Skin epidermis (tissue), 12 donors: ENCODE measurements around the gene PDHB.

ENCODE experiments used
- H3K27ac ChIP-seq, 21 experiments: fragments of 200-600 bp; sonication (generic) in 11 of 21; one replicate each; pipeline ENCODE4 v1.5.0; 2020; ENCODE audit warnings: mild to moderate bottlenecking in 3 of 21, inconsistent platforms in 2 of 21, moderate library complexity in 2 of 21
- H3K4me3 ChIP-seq, 7 experiments: fragments of 200-600 bp; sonication (generic) in 2 of 7; one replicate each; pipeline ENCODE4 v1.5.0; 2020; ENCODE audit warnings: inconsistent platforms in 2 of 7, mild to moderate bottlenecking in 2 of 7, moderate library complexity in 1 of 7

The PDHB gene

GRCh38 chr3:58411851-58412830, 21.5 kb downstream of the PDHB start:
- no peak overlapping the region for H3K4me3 ChIP-seq
- peak overlapping the region in 1 of 21 experiments; percentile 36 for H3K27ac ChIP-seq

- H3K4me3 ChIP-seq, result no peak overlapping the region
- H3K27ac ChIP-seq, result no peak overlapping the region
These were observed 22.6 kb downstream of the PDHB start for GRCh38 chr3:58411036-58411435.

GRCh38 chr3:58409663-58410062, 24.0 kb downstream of the PDHB start:
- Histone ChIP-seq H3K4me3 (no peak overlapping the region), H3K27ac (no peak overlapping the region)

- H3K4me3 ChIP-seq, result no peak overlapping the region
- no peak overlapping the region for H3K27ac ChIP-seq
These were observed 24.7 kb downstream of the PDHB start for GRCh38 chr3:58408906-58409305.

GRCh38 chr3:58404396-58404795, 29.2 kb downstream of the PDHB start:
- H3K27ac ChIP-seq, result no peak overlapping the region
- no peak overlapping the region for H3K4me3 ChIP-seq

- no peak overlapping the region for H3K4me3 ChIP-seq
- no peak overlapping the region for H3K27ac ChIP-seq
These were observed 30.0 kb downstream of the PDHB start for GRCh38 chr3:58403513-58404109.

GRCh38 chr3:58398669-58399333, 34.8 kb downstream of the PDHB start:
- H3K4me3 ChIP-seq, result no peak overlapping the region
- no peak overlapping the region for H3K27ac ChIP-seq

GRCh38 chr3:58394339-58394738, 39.3 kb downstream of the PDHB start:
- no peak overlapping the region for H3K4me3 ChIP-seq
- no peak overlapping the region for H3K27ac ChIP-seq

GRCh38 chr3:58392181-58392580, 41.5 kb downstream of the PDHB start:
- Histone ChIP-seq H3K4me3 (no peak overlapping the region), H3K27ac (peak overlapping the region in 5 of 21 experiments; percentile 5 to 71 (median 29))

- Histone ChIP-seq H3K4me3 (no peak overlapping the region), H3K27ac (peak overlapping the region in 7 of 21 experiments; percentile 5 to 71 (median 29))
These were observed 42.3 kb downstream of the PDHB start for GRCh38 chr3:58391156-58391865.

GRCh38 chr3:58388550-58389091, 45.0 kb downstream of the PDHB start:
- no peak overlapping the region for H3K4me3 ChIP-seq
- peak overlapping the region in 11 of 21 experiments; percentile 2 to 81 (median 66) for H3K27ac ChIP-seq

- H3K4me3 ChIP-seq, result no peak overlapping the region
- H3K27ac ChIP-seq, result peak overlapping the region in 20 of 21 experiments; percentile 10 to 81 (median 59)
These were observed 45.7 kb downstream of the PDHB start for GRCh38 chr3:58387650-58388546.

GRCh38 chr3:58386626-58387365, 46.8 kb downstream of the PDHB start:
- Histone ChIP-seq H3K27ac (peak overlapping the region in 18 of 21 experiments; percentile 10 to 81 (median 61)), H3K4me3 (no peak overlapping the region)

GRCh38 chr3:58384381-58385090, 49.1 kb downstream of the PDHB start:
- Histone ChIP-seq H3K4me3 (no peak overlapping the region), H3K27ac (peak overlapping the region in 17 of 21 experiments; percentile 9 to 84 (median 62))

GRCh38 chr3:58383904-58384303, 49.7 kb downstream of the PDHB start:
- Histone ChIP-seq H3K4me3 (no peak overlapping the region), H3K27ac (peak overlapping the region in 15 of 21 experiments; percentile 18 to 84 (median 58))

- peak overlapping the region in 12 of 21 experiments; percentile 4 to 63 (median 35) for H3K27ac ChIP-seq
- H3K4me3 ChIP-seq, result no peak overlapping the region
These were observed 50.2 kb downstream of the PDHB start for GRCh38 chr3:58383476-58383875.
